Mesenchymal stem cell (in vitro differentiated cells and primary cell): ENCODE measurements around the gene ZNF19.

Experiments
- DNase-seq: peaks from one replicate; pipeline ENCODE4 v3.0.0-alpha.2; 2013
- H2AFZ ChIP-seq: one replicate; pipeline ENCODE4 v1.6.1; 2013; ENCODE audit warnings: low read depth, mild to moderate bottlenecking, control low read depth, inconsistent platforms, low read length, moderate library complexity
- H2AK5ac ChIP-seq: 2 replicates; pipeline ENCODE4 v1.6.1; 2013; ENCODE audit warnings: low read length, moderate library complexity, mild to moderate bottlenecking, inconsistent platforms; ENCODE audit not compliant: severe bottlenecking
- H2BK120ac ChIP-seq: one replicate; pipeline ENCODE4 v1.6.1; 2013; ENCODE audit warnings: low read depth, mild to moderate bottlenecking, inconsistent platforms, low read length, moderate library complexity
- H2BK12ac ChIP-seq, 2 experiments: one replicate each; pipeline ENCODE4 v1.6.1; 2013; ENCODE audit warnings: inconsistent platforms in 2 of 2, low read length in 2 of 2, mild to moderate bottlenecking in 2 of 2, moderate library complexity in 2 of 2, control low read depth in 1 of 2
- H2BK15ac ChIP-seq: one replicate; pipeline ENCODE4 v1.6.1; 2013; ENCODE audit warnings: mild to moderate bottlenecking, low read depth, inconsistent platforms; ENCODE audit not compliant: poor library complexity, severe bottlenecking
- H2BK5ac ChIP-seq: 2 replicates; pipeline ENCODE4 v1.6.1; 2013; ENCODE audit warnings: low read depth, mild to moderate bottlenecking, low read length, control low read depth, inconsistent platforms; ENCODE audit not compliant: poor library complexity, severe bottlenecking
- H3K14ac ChIP-seq, 2 experiments: one replicate each; pipeline ENCODE4 v1.6.1; 2013; ENCODE audit warnings: inconsistent platforms in 2 of 2, low read length in 2 of 2, control low read depth in 1 of 2, mild to moderate bottlenecking in 1 of 2, moderate library complexity in 1 of 2
- H3K18ac ChIP-seq, 2 experiments: one replicate each; pipeline ENCODE4 v1.6.1; 2013; ENCODE audit warnings: inconsistent platforms in 2 of 2, low read length in 2 of 2, control low read depth in 1 of 2, low read depth in 1 of 2, mild to moderate bottlenecking in 1 of 2
- H3K23ac ChIP-seq, 2 experiments: one replicate each; pipeline ENCODE4 v1.6.1; 2013; ENCODE audit warnings: inconsistent platforms in 2 of 2, low read length in 2 of 2, mild to moderate bottlenecking in 2 of 2, moderate library complexity in 2 of 2, control low read depth in 1 of 2
- H3K27ac ChIP-seq: 2 replicates; pipeline ENCODE4 v1.5.1; 2013; ENCODE audit warnings: mild to moderate bottlenecking, moderate library complexity, low read length, control low read depth, inconsistent platforms; ENCODE audit not compliant: poor library complexity, severe bottlenecking
- H3K27me3 ChIP-seq, 2 experiments: 2 replicates each; pipeline versions ENCODE4 v1.6.1 to v1.7.0; 2013; ENCODE audit warnings: low read length in 2 of 2, mild to moderate bottlenecking in 2 of 2, moderate library complexity in 2 of 2, control low read depth in 1 of 2, inconsistent platforms in 1 of 2; ENCODE audit not compliant: control insufficient read depth in 1 of 2, insufficient read depth in 1 of 2
- H3K36me3 ChIP-seq, 2 experiments: 2 replicates each; pipeline versions ENCODE4 v1.6.1 to v1.7.0; 2013; ENCODE audit warnings: low read length in 2 of 2, control low read depth in 1 of 2, inconsistent platforms in 1 of 2, low read depth in 1 of 2, mild to moderate bottlenecking in 1 of 2; ENCODE audit not compliant: insufficient read depth in 2 of 2, control insufficient read depth in 1 of 2
- H3K4ac ChIP-seq, 2 experiments: one replicate each; pipeline ENCODE4 v1.6.1; 2013; ENCODE audit warnings: inconsistent platforms in 2 of 2, low read length in 2 of 2, mild to moderate bottlenecking in 2 of 2, moderate library complexity in 2 of 2, control low read depth in 1 of 2, low read depth in 1 of 2
- H3K4me1 ChIP-seq: 2 replicates; pipeline ENCODE4 v1.6.1; 2013; ENCODE audit warnings: low read depth, low read length, control low read depth; ENCODE audit not compliant: control insufficient read depth, insufficient read depth
- H3K4me2 ChIP-seq: 2 replicates; pipeline ENCODE4 v1.6.1; 2013; ENCODE audit warnings: low read length, mild to moderate bottlenecking, inconsistent platforms; ENCODE audit not compliant: poor library complexity, severe bottlenecking
- H3K4me3 ChIP-seq, 2 experiments: 2 replicates each; pipeline versions ENCODE4 v1.5.1 to v1.7.0; 2013; ENCODE audit warnings: low read length in 2 of 2, mild to moderate bottlenecking in 2 of 2, control low read depth in 1 of 2, low read depth in 1 of 2; ENCODE audit not compliant: insufficient read depth in 1 of 2
- H3K79me1 ChIP-seq: replicated peaks from 2 replicates; pipeline ENCODE4 v1.6.1; 2013; ENCODE audit warnings: mild to moderate bottlenecking, control low read depth, low read length, inconsistent platforms; ENCODE audit not compliant: poor library complexity, severe bottlenecking
- H3K9ac ChIP-seq: 2 replicates; pipeline ENCODE4 v1.7.0; 2013; ENCODE audit warnings: mild to moderate bottlenecking, low read length, moderate library complexity
- H3K9me3 ChIP-seq: 2 replicates; pipeline ENCODE4 v1.7.0; 2013; ENCODE audit warnings: mild to moderate bottlenecking, low read length; ENCODE audit not compliant: control insufficient read depth
- H4K8ac ChIP-seq: one replicate; pipeline ENCODE4 v1.6.1; 2013; ENCODE audit warnings: inconsistent platforms, mild to moderate bottlenecking, low read length, moderate library complexity
- H4K91ac ChIP-seq: one replicate; pipeline ENCODE4 v1.6.1; 2013; ENCODE audit warnings: mild to moderate bottlenecking, low read length, inconsistent platforms
- WGBS: methylation state at CpG from one replicate; pipeline ENCODE4 v1.1.7; 2013; ENCODE audit warnings: mixed read lengths; 5-methylcytosine and 5-hydroxymethylcytosine counted together

The ZNF19 gene

DNA sequence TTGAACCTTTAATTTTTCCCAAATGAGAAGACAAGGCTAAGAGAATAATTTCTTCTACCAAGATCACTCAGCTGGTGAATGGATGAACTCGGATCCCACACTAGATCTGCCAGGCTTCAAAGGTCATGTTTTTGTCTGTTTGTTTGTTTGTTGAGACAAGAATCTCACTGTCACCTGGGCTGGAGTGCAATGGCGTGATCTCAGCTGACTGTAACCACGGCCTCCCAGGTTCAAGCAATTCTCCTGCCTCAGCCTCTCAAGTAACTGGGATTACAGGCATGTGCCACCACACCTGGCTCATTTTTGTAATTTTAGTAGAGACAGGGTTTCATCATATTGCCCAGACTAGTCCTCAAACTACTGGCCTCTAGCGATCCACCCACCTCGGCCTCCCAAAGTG lies 6.6 kb downstream of the ZNF19 start:
- peaks cover 15% of the 10 kb centered on the region for H3K79me1 ChIP-seq
- H2AK5ac ChIP-seq: no peak overlapping the region
- peaks cover 0 to 28% of the 10 kb centered on the region in 2 experiments for H3K36me3 ChIP-seq
- H3K4me1 ChIP-seq: peaks cover 3% of the 10 kb centered on the region
- H2BK15ac ChIP-seq: no peak overlapping the region
- H3K23ac ChIP-seq: no peak overlapping the region
- H4K8ac ChIP-seq: no peak overlapping the region
- no peak overlapping the region for H2BK120ac ChIP-seq
- no peak overlapping the region for H3K4me3 ChIP-seq
- H4K91ac ChIP-seq: no peak overlapping the region
- H2BK12ac ChIP-seq: no peak overlapping the region
- no peak overlapping the region for H2AFZ ChIP-seq
- no peak overlapping the region for H3K4me2 ChIP-seq
- no peak for DNase-seq
- H2BK5ac ChIP-seq: no peak overlapping the region
- H3K14ac ChIP-seq: no peak overlapping the region
- 82% methylated on average over 3 of the region's 5 CpGs for WGBS
- H3K27me3 ChIP-seq: no peaks in the 10 kb centered on the region
- H3K9ac ChIP-seq: no peak overlapping the region
- no peak overlapping the region for H3K27ac ChIP-seq
- H3K4ac ChIP-seq: no peak overlapping the region
- no peak overlapping the region for H3K18ac ChIP-seq
- H3K9me3 ChIP-seq: no peaks in the 10 kb centered on the region

DNA sequence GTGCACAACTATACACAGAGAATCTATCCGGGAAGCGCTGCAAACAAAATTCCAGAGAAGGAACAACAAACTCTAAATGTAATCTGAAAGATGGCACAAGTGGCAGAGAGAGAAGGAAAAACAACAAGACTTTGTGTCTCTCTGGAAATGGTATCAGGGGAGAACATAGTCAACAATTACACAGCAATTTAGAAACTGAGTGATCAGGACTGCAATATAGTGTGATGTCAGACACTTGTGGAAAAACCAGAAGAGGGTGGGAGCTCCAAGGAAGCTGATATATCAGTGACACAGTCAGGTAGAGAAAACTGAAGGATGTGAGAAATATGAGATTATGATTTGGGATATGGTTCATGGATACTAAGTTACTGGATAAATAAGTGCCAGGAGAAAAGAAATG lies 8.2 kb downstream of the ZNF19 start:
- H2BK120ac ChIP-seq: no peak overlapping the region
- DNase-seq: no peak
- no peak overlapping the region for H3K14ac ChIP-seq
- no peak overlapping the region for H2BK5ac ChIP-seq
- no peak overlapping the region for H2BK12ac ChIP-seq
- H3K27ac ChIP-seq: no peak overlapping the region
- H3K4ac ChIP-seq: no peak overlapping the region
- H2BK15ac ChIP-seq: no peak overlapping the region
- no peak overlapping the region for H3K4me3 ChIP-seq
- peaks cover 15% of the 10 kb centered on the region for H3K79me1 ChIP-seq
- H3K23ac ChIP-seq: no peak overlapping the region
- no peak overlapping the region for H4K8ac ChIP-seq
- no peak overlapping the region for H2AK5ac ChIP-seq
- no peak overlapping the region for H2AFZ ChIP-seq
- WGBS: 100% methylated on average over 2 of the region's 2 CpGs
- no peak overlapping the region for H4K91ac ChIP-seq
- H3K18ac ChIP-seq: no peak overlapping the region
- H3K9ac ChIP-seq: no peak overlapping the region
- H3K36me3 ChIP-seq: peaks cover 0 to 45% of the 10 kb centered on the region in 2 experiments
- H3K4me2 ChIP-seq: no peak overlapping the region
- no peaks in the 10 kb centered on the region for H3K27me3 ChIP-seq
- H3K9me3 ChIP-seq: peaks cover 8% of the 10 kb centered on the region
- H3K4me1 ChIP-seq: peaks cover 3% of the 10 kb centered on the region

DNA sequence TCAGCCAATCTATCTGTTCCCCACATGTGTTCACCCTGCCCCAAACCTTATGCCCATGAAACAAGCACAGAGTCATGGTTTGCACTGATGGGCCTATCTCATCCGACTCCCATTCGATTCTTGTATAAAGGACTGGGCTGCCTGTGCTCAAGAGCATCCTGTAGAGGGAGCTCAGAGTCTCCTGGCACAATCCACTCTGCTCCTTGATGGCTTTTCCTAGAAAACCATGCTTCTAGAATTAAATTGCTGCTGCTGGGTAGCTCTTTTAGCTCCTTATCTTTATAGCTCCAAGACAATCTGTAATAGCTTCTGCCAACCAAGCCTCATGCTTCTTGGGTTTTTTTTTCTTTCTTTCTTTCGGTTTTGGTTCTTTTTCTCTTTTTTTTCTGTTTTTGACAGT lies 9.7 kb downstream of the ZNF19 start:
- H3K4me3 ChIP-seq: no peak overlapping the region
- no peak overlapping the region for H3K23ac ChIP-seq
- no peak overlapping the region for H2AFZ ChIP-seq
- H2BK15ac ChIP-seq: no peak overlapping the region
- H3K79me1 ChIP-seq: peaks cover 15% of the 10 kb centered on the region
- peak; percentile 41 for DNase-seq
- H2AK5ac ChIP-seq: no peak overlapping the region
- H3K36me3 ChIP-seq: peaks cover 0 to 51% of the 10 kb centered on the region in 2 experiments
- H3K27me3 ChIP-seq: no peaks in the 10 kb centered on the region
- H3K18ac ChIP-seq: no peak overlapping the region
- no peak overlapping the region for H3K4me2 ChIP-seq
- no peak overlapping the region for H2BK120ac ChIP-seq
- no peak overlapping the region for H4K91ac ChIP-seq
- H2BK5ac ChIP-seq: no peak overlapping the region
- WGBS: 75% methylated on average over 3 of the region's 3 CpGs
- H3K14ac ChIP-seq: no peak overlapping the region
- H2BK12ac ChIP-seq: no peak overlapping the region
- no peak overlapping the region for H3K4ac ChIP-seq
- H3K27ac ChIP-seq: no peak overlapping the region
- peaks cover 2% of the 10 kb centered on the region for H3K4me1 ChIP-seq
- H3K9ac ChIP-seq: no peak overlapping the region
- peaks cover 8% of the 10 kb centered on the region for H3K9me3 ChIP-seq
- no peak overlapping the region for H4K8ac ChIP-seq

DNA sequence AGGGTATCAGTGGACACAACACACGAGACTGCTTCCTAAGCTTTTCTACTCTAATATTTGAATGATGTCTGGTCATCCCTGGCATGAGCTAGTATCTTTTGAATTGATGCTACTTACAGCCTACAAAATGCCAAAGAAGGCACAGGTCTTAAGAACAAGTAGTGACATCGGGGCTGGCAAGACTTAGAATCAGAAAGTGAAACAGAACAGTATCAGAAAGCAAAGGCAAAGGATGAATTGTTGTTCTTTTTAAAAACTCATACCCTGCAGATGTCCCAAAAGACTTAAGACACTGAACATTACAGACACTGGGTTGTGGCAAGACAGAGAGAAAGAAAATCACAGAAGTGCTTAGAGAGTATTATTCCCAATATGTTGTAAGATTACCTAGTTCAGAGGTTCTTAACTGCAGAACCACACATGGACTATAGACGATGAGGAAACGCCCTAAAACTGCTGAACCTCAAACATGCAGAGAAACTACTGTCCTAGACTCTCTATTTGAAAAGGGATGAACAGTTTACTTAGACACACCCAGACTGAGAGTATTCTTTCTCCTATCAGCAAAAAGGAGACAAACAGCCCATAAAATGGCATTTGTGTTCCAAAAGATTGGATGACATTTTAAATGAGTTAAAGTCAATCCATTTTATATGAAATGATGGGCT lies 12.5 kb downstream of the ZNF19 start:
- no peak overlapping the region for H2BK12ac ChIP-seq
- no peak overlapping the region for H3K14ac ChIP-seq
- peaks cover 6% of the 10 kb centered on the region for H3K79me1 ChIP-seq
- H3K18ac ChIP-seq: no peak overlapping the region
- H3K9me3 ChIP-seq: peaks cover 8% of the 10 kb centered on the region
- no peaks in the 10 kb centered on the region for H3K27me3 ChIP-seq
- H3K4me3 ChIP-seq: no peak overlapping the region
- H3K9ac ChIP-seq: no peak overlapping the region
- no peak overlapping the region for H2BK5ac ChIP-seq
- peaks cover 0 to 51% of the 10 kb centered on the region in 2 experiments for H3K36me3 ChIP-seq
- no peak overlapping the region for H3K4me2 ChIP-seq
- no peak for DNase-seq
- no peak overlapping the region for H3K23ac ChIP-seq
- H3K4ac ChIP-seq: no peak overlapping the region
- no peak overlapping the region for H2BK15ac ChIP-seq
- H4K8ac ChIP-seq: no peak overlapping the region
- H2AK5ac ChIP-seq: no peak overlapping the region
- no peak overlapping the region for H4K91ac ChIP-seq
- WGBS: 92% methylated on average over 4 of the region's 4 CpGs
- no peak overlapping the region for H2BK120ac ChIP-seq
- H3K4me1 ChIP-seq: no peaks in the 10 kb centered on the region
- no peak overlapping the region for H3K27ac ChIP-seq
- H2AFZ ChIP-seq: no peak overlapping the region
